ENCODE data around the gene LPP. TPM values are rescaled to one million over a fixed set of nuclear protein-coding genes. Genes with fewer than 3 reads are reported as not detected.

Gene LPP
- total RNA-seq, 1 donor from 2014 or later, result 96.7 TPM

DNA sequence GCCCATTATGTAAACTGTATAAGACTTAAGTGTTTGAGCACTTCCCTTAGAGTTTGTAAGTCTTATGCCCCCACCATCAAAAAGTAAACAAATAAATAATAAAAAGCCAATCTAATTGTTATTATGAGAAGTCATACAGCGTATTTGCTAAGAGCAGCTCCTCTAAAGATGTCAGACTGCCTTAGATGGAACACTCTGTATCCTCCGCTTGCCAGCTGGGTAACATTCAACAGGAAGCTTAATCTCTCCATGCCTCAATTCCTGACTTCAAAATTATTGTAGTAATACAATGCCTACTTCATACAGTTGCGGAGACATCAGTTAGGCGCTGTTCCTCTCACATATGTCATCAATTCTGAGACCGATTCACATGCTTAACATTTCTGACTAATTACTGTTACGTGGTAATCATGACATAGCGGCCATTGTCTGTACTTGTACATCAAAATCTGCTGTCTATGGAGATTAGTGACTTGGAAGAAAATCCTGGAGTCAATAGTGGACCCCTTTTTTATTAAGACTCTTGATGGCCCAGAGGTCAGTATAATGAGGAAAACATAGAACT is 417.7 kb downstream of the LPP start:
- Mint-ChIP-seq H3K27ac (no peak overlapping the region), H3K4me1 (ENCODE audit: unreplicated experiment) (peaks cover 28% of the 10 kb centered on the region)

DNA sequence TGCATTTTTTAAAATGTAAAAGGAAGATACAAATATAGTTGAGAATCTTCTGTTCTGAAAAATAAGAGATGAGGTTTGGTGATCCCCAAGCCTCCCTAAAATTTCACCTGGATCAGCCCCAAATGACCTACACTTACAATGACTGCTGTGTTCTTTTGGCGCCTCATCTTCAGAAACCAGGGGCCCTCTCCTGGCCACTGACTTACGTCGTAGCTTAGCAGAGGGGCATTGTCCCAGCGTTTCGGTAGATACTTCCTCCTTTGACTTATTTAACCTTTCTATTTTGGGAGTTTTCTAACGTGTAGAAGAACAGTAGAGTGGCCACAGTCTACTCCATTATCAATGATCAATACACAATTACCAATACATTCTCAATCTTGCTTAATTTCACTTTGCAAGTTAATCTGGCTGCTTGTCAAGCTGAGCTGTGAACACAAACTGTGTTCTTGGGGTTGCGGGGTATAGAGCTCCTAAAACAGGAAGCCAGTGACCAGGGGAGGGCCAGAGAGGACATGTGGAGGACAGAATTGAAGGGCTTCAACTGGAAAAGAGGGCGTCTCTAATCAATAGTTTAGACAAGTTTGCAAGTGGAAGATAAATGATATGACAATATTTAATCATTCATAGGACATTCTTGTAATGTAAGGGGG is 419.5 kb downstream of the LPP start:
- no peaks in the 10 kb centered on the region for H3K9me3 Mint-ChIP-seq
- TF ChIP-seq, protein P1, sequence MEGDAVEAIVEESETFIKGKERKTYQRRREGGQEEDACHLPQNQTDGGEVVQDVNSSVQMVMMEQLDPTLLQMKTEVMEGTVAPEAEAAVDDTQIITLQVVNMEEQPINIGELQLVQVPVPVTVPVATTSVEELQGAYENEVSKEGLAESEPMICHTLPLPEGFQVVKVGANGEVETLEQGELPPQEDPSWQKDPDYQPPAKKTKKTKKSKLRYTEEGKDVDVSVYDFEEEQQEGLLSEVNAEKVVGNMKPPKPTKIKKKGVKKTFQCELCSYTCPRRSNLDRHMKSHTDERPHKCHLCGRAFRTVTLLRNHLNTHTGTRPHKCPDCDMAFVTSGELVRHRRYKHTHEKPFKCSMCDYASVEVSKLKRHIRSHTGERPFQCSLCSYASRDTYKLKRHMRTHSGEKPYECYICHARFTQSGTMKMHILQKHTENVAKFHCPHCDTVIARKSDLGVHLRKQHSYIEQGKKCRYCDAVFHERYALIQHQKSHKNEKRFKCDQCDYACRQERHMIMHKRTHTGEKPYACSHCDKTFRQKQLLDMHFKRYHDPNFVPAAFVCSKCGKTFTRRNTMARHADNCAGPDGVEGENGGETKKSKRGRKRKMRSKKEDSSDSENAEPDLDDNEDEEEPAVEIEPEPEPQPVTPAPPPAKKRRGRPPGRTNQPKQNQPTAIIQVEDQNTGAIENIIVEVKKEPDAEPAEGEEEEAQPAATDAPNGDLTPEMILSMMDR (conservative IDR thresholded peaks at IDR 0.05), result no peak
- H3K4me1 Mint-ChIP-seq (ENCODE audit: unreplicated experiment), result peaks cover 27% of the 10 kb centered on the region
- no peaks in the 10 kb centered on the region for H3K27me3 Mint-ChIP-seq
- DNase-seq (ENCODE audit: extremely low spot score, unreplicated experiment), result no peak
- no peak overlapping the region for H3K27ac Mint-ChIP-seq
- H3K36me3 Mint-ChIP-seq, result no peaks in the 10 kb centered on the region
- no peak overlapping the region for H3K4me3 Mint-ChIP-seq

More for the DNA sequence above, 417.7 kb downstream of the LPP start:
- no peaks in the 10 kb centered on the region for H3K9me3 Mint-ChIP-seq
- TF ChIP-seq, protein P1 (conservative IDR thresholded peaks at IDR 0.05), result no peak
- H3K27me3 Mint-ChIP-seq, result no peaks in the 10 kb centered on the region
- DNase-seq (ENCODE audit: extremely low spot score, unreplicated experiment), result no peak
- H3K4me3 Mint-ChIP-seq, result no peak overlapping the region
- no peaks in the 10 kb centered on the region for H3K36me3 Mint-ChIP-seq

DNA sequence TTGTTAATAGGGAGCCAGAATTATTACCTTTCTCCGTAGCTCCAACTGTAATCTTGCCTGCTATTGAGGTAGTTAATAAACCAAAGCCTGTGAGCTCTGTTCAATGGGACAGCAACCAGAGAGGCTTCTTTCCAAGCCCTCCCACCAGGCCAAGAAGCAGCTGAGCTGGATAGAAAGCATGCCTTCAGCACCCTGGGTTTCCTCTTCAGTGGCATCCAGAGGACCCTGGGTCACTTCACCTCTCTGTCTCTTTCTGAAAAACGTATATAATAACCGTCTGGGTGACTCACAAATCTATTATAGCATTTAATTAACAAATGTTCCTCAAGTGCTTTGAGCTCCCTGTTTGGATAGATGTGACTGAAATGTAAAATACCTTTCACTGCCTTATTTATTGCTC is 420.0 kb downstream of the LPP start:
- Mint-ChIP-seq H3K9me3 (no peaks in the 10 kb centered on the region), H3K4me1 (ENCODE audit: unreplicated experiment) (peaks cover 27% of the 10 kb centered on the region), H3K27me3 (no peaks in the 10 kb centered on the region), H3K27ac (no peak overlapping the region), H3K4me3 (no peak overlapping the region), H3K36me3 (peaks cover 4% of the 10 kb centered on the region)
- no peak for DNase-seq (ENCODE audit: extremely low spot score, unreplicated experiment)
- TF ChIP-seq, protein P1 (conservative IDR thresholded peaks at IDR 0.05), result no peak

DNA sequence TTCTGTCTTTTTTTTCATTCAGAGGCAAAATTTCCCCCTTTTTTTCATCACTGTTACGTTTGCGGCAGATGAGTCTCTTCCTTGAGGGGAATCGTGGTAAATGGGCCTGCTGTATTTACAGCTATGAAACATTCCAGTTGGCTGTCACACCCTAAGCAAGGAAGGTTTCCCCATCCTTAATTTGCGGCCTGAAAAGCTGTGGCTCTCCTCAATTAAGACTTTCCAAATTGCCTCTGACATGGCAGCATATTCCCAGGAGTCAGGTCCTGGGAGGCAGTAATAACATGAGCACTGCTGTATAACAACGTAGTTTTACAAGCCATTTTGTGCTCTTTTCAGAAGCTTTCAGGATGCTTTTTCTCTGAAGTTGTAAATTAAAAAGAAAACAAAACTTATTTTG is 420.9 kb downstream of the LPP start:
- no peak for DNase-seq (ENCODE audit: extremely low spot score, unreplicated experiment)
- H3K36me3 Mint-ChIP-seq, result peaks cover 6% of the 10 kb centered on the region

DNA sequence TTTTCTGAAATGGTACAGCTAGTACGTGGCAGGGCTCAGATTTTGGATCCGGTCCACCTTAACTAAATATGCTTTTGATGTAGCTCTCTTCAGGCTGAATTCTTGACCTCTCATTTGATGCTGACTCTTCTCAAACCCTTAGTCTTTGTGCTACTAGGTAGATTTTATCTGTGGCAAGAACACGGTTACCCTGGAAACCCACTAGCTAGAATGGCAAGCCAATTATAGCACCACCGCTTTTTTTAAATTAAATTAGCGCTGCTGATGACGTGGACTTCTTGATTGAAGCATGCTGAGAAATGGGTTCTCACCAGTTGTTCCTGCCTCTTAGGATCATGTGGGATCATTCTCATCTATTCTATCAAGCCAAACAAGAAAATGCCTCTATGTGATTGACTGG is 421.5 kb downstream of the LPP start:
- peaks cover 22% of the 10 kb centered on the region for H3K4me1 Mint-ChIP-seq (ENCODE audit: unreplicated experiment)
- TF ChIP-seq, protein P1 (conservative IDR thresholded peaks at IDR 0.05), result no peak
- H3K27ac Mint-ChIP-seq, result no peak overlapping the region
- no peaks in the 10 kb centered on the region for H3K27me3 Mint-ChIP-seq
- no peak overlapping the region for H3K4me3 Mint-ChIP-seq
- DNase-seq (ENCODE audit: extremely low spot score, unreplicated experiment), result no peak
- peaks cover 6% of the 10 kb centered on the region for H3K36me3 Mint-ChIP-seq
- no peaks in the 10 kb centered on the region for H3K9me3 Mint-ChIP-seq

More for the DNA sequence above, 420.9 kb downstream of the LPP start:
- no peak overlapping the region for H3K4me3 Mint-ChIP-seq
- no peak overlapping the region for H3K27ac Mint-ChIP-seq
- peaks cover 26% of the 10 kb centered on the region for H3K4me1 Mint-ChIP-seq (ENCODE audit: unreplicated experiment)
- TF ChIP-seq, protein P1 (conservative IDR thresholded peaks at IDR 0.05), result no peak
- no peaks in the 10 kb centered on the region for H3K9me3 Mint-ChIP-seq
- no peaks in the 10 kb centered on the region for H3K27me3 Mint-ChIP-seq

Data from type B pancreatic cell (in vitro differentiated cells).